HL-60 (cell line): Measurements from ENCODE around the gene UQCR11.

Source experiments
- TF ChIP-seq, protein P1 (sequence below): IDR thresholded peaks from one replicate; pipeline ENCODE4 v1.5.1; 2011; ENCODE audit warnings: low read length, control low read depth, inconsistent platforms; ENCODE audit not compliant: insufficient read depth
- TF ChIP-seq, protein P2 (sequence below): IDR thresholded peaks from 2 replicates; pipeline ENCODE4 v1.6.1; 2012; ENCODE audit warnings: low read depth; ENCODE audit not compliant: insufficient replicate concordance

DNA sequence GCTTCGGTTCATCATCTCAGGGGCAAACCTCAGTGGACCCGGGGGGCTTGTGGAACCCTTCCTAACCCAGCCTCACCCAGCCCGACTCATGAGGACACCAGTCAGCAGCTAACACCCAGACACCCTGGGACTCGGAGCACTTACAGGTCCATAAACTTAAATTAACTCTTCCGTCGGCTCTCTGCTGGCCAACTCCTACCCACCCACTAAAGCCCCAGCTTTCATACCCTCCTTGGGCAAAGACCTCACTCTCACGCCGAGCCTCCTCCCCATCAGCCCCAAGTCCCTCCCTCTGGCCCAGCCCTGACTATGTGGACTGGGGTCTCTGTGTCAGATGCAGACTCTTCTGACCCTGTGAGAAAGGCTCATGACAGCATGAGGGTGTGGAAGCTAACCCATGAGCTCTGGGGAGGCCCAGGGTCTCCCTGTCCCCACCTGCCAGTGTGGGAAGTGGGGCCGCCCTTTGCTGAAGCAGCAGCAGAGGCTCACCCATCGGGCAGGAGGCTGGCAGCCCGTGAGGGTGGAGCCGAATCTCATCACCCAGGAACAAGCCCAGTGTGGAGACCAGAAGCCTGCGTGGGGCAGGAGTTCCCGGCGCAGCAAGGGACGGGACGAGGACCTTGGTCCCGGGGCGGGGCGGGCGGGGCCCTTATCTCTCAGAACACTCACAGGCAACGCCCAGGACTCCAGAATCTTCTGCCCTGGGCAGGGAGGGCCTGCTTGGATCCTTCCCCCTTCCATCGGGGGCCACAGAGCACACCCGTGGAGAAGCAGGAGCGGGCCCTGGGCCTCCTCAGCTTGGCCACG lies 27.4 kb upstream of the UQCR11 start:
- TF ChIP-seq, protein P1, sequence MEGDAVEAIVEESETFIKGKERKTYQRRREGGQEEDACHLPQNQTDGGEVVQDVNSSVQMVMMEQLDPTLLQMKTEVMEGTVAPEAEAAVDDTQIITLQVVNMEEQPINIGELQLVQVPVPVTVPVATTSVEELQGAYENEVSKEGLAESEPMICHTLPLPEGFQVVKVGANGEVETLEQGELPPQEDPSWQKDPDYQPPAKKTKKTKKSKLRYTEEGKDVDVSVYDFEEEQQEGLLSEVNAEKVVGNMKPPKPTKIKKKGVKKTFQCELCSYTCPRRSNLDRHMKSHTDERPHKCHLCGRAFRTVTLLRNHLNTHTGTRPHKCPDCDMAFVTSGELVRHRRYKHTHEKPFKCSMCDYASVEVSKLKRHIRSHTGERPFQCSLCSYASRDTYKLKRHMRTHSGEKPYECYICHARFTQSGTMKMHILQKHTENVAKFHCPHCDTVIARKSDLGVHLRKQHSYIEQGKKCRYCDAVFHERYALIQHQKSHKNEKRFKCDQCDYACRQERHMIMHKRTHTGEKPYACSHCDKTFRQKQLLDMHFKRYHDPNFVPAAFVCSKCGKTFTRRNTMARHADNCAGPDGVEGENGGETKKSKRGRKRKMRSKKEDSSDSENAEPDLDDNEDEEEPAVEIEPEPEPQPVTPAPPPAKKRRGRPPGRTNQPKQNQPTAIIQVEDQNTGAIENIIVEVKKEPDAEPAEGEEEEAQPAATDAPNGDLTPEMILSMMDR, result no peak
- TF ChIP-seq, protein P2, sequence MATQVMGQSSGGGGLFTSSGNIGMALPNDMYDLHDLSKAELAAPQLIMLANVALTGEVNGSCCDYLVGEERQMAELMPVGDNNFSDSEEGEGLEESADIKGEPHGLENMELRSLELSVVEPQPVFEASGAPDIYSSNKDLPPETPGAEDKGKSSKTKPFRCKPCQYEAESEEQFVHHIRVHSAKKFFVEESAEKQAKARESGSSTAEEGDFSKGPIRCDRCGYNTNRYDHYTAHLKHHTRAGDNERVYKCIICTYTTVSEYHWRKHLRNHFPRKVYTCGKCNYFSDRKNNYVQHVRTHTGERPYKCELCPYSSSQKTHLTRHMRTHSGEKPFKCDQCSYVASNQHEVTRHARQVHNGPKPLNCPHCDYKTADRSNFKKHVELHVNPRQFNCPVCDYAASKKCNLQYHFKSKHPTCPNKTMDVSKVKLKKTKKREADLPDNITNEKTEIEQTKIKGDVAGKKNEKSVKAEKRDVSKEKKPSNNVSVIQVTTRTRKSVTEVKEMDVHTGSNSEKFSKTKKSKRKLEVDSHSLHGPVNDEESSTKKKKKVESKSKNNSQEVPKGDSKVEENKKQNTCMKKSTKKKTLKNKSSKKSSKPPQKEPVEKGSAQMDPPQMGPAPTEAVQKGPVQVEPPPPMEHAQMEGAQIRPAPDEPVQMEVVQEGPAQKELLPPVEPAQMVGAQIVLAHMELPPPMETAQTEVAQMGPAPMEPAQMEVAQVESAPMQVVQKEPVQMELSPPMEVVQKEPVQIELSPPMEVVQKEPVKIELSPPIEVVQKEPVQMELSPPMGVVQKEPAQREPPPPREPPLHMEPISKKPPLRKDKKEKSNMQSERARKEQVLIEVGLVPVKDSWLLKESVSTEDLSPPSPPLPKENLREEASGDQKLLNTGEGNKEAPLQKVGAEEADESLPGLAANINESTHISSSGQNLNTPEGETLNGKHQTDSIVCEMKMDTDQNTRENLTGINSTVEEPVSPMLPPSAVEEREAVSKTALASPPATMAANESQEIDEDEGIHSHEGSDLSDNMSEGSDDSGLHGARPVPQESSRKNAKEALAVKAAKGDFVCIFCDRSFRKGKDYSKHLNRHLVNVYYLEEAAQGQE, result no peak
